SK-N-SH (cell line): ENCODE data around the gene NLGN3.

ENCODE experiments used
- CHD2 ChIP-seq: fragments of 150-350 bp; IDR thresholded peaks from 2 replicates; pipeline ENCODE4 v1.6.1; 2018; ENCODE audit warnings: low read length; ENCODE audit not compliant: partially characterized antibody
- TF ChIP-seq, protein P1 (sequence below): fragments of 150-350 bp; IDR thresholded peaks from 2 replicates; pipeline ENCODE4 v1.6.1; 2017; ENCODE audit warnings: antibody characterized with exemption, low read length, low read depth, borderline replicate concordance

DNA sequence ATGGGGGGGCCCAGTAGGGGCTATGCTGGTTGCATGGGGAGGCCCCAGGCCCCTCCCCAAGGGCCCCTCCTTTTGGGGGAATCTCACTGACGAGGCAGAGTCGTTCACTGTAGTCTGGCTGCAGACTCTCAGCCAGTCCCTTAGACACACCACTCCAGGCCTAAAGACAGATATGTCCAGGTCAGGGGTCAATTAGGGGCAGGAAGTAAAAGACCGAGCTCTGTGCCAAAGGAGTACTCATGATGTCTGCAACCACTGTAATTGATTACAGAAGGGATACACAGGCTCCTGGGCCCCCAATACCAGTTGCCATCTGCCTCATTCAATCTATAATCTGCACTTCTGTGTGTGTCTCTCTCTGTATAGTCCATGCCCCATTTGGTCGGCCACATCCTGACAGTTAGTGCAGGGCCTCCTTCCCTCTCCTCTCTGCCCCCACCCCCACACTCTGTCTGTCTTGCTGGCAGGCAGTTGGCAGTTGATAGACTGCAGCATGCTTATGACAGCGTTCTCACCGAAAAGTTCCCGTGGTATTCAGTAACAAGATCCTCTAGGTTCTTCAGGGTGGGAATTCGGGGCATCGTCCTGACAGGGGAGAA lies 36.8 kb upstream of the NLGN3 start:
- no peak for TF ChIP-seq CHD2
- TF ChIP-seq, protein P1, sequence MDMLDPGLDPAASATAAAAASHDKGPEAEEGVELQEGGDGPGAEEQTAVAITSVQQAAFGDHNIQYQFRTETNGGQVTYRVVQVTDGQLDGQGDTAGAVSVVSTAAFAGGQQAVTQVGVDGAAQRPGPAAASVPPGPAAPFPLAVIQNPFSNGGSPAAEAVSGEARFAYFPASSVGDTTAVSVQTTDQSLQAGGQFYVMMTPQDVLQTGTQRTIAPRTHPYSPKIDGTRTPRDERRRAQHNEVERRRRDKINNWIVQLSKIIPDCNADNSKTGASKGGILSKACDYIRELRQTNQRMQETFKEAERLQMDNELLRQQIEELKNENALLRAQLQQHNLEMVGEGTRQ = no peak
